Measurements from ENCODE around the gene VASH1. TPM values are rescaled to one million over a fixed set of nuclear protein-coding genes. Genes with fewer than 3 reads are reported as not detected.

The VASH1 gene
- total RNA-seq, 3 donors from 2014 or later, result 5.6 to 7.8 (median 5.8) TPM

DNA sequence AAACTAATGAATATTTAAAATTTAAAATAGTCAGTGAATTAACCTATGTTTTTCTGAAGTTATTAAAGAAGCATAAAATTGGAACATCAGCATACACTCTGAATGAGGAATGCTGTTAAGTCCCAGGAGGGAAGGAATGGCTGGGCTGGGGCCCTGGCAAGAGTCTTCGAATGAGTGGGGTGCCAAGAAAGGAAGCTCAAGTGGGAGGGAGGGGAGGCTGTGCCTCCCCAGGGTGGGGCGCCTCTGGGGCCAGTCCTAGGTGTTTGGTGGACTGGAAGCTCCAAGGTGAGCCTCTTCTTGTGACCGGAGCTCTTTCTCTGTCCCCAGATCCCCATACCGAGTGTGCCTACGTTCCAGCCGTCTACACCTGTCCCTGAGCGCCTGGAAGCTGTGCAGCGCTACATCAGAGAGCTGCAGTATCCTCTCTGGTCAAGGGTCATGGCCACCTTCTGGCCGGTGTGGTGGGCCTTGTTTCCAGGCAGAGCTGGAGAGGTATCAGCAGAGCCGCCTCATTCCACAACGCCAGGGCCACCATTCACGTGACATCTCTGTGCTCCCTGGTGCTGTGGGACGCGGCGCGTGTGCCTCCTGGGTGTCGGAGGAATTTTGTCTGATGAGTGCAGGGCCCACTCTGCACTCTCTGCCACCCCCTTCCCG is 8.5 kb downstream of the VASH1 start:
- H3K36me3 ChIP-seq, result no peaks in the 10 kb centered on the region
- no peak overlapping the region for H3K27ac ChIP-seq
- intact Hi-C loops (cut with DNase I; ENCODE audit: low total_unique reads), result no loop called here
- no peak overlapping the region for H3K4me3 ChIP-seq
- no peaks in the 10 kb centered on the region for H3K27me3 ChIP-seq
- TF ChIP-seq, protein P1, sequence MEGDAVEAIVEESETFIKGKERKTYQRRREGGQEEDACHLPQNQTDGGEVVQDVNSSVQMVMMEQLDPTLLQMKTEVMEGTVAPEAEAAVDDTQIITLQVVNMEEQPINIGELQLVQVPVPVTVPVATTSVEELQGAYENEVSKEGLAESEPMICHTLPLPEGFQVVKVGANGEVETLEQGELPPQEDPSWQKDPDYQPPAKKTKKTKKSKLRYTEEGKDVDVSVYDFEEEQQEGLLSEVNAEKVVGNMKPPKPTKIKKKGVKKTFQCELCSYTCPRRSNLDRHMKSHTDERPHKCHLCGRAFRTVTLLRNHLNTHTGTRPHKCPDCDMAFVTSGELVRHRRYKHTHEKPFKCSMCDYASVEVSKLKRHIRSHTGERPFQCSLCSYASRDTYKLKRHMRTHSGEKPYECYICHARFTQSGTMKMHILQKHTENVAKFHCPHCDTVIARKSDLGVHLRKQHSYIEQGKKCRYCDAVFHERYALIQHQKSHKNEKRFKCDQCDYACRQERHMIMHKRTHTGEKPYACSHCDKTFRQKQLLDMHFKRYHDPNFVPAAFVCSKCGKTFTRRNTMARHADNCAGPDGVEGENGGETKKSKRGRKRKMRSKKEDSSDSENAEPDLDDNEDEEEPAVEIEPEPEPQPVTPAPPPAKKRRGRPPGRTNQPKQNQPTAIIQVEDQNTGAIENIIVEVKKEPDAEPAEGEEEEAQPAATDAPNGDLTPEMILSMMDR (IDR thresholded peaks at IDR 0.05), result no peak
- no peak for TF ChIP-seq POLR2AphosphoS5 (IDR thresholded peaks at IDR 0.05)
- TF ChIP-seq POLR2A (IDR thresholded peaks at IDR 0.05), result no peak
- peaks cover 0 to 6% of the 10 kb centered on the region in 2 donors for H3K4me1 ChIP-seq
- no peaks in the 10 kb centered on the region for H3K9me3 ChIP-seq
- peak in 1 of 2 donors; percentile 3 for DNase-seq (ENCODE audit: low spot score in 2 of 2)

DNA sequence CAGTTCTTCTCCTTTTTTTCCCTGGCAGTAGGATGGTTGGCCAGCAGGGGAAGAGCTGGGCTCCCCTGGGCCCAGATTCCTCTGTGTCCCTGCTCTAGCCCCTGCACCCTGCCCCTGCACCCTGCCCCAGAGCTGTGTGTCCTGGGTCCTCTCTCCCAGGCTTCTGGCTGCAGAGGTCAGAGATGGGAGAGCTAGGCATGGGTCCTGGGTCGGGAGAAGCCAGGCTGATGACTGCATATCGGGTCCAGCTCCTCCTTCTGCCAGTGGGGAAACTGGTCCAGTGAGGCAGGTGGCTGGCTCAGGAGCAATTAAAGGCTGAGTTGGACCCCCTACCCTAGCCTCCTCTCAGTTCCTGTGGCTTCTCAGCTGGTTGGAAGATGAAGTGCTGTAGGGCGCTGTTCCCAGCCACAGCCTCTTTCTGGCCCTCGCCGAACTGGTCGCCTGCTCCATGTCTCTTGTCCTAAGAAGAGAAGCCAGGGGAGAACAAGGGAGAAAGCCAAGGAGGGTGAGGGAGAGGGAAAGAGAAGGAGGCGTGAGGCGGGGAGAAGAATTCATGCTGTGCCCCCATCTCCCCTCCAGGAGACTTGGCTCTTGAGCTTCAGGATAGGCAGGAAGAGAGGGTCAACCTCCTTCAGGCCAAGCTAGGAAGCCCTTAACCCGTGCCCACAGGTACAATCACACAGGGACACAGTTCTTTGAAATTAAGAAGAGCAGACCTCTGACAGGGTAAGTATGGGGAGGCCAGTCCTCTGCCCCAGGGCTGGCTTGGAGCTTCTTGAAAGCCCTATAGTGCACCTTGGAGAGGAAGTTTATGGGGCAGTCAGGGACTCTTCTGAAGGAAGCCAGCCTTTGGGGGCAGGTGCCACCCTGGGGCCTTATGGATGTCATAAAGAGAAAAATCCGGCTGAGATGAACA is 9.5 kb downstream of the VASH1 start:
- intact Hi-C loops (cut with DNase I; ENCODE audit: low total_unique reads), result no loop called here
- Histone ChIP-seq H3K36me3 (no peaks in the 10 kb centered on the region), H3K4me3 (no peak overlapping the region), H3K4me1 (peaks cover 0 to 6% of the 10 kb centered on the region in 2 donors), H3K27ac (no peak overlapping the region), H3K9me3 (no peaks in the 10 kb centered on the region), H3K27me3 (no peaks in the 10 kb centered on the region)
- DNase-seq (ENCODE audit: low spot score in 2 of 2), result peak in 1 of 2 donors; percentile 10
- no peak for TF ChIP-seq POLR2A (IDR thresholded peaks at IDR 0.05)
- TF ChIP-seq, protein P1 (IDR thresholded peaks at IDR 0.05), result no peak
- no peak for TF ChIP-seq POLR2AphosphoS5 (IDR thresholded peaks at IDR 0.05)

DNA sequence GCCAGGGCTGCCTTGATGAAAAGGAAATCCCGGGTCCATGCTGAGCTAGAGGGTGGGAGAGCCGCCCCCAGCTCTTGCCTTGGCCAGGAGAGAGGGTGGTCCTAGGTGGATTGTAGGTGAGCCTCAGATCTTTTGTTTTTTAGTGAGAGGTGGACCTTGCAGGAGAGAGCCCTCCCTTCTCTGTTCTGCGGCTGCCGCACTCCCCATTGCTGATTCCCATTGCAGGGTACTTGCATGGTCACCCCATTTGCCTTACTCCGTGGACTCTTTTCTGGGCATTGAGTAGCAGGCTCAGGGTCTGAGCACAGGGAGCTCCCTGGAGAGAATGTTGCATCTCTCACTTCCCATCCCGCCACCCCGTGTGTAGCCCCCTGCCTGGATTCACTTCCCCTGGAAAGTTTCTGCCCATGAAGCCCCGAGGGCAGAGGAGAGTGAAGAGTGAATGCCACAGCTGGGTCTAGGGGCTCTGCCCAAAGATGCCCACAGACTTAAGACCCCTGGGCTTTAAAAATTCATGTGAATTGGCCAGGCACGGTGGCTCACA is 10.2 kb downstream of the VASH1 start:
- H3K4me3 ChIP-seq, result no peak overlapping the region
- H3K27ac ChIP-seq, result no peak overlapping the region
- H3K36me3 ChIP-seq, result no peaks in the 10 kb centered on the region
- H3K4me1 ChIP-seq, result peaks cover 0 to 6% of the 10 kb centered on the region in 2 donors
- TF ChIP-seq POLR2AphosphoS5 (IDR thresholded peaks at IDR 0.05), result no peak
- TF ChIP-seq, protein P1 (IDR thresholded peaks at IDR 0.05), result no peak
- TF ChIP-seq POLR2A (IDR thresholded peaks at IDR 0.05), result no peak
- no peaks in the 10 kb centered on the region for H3K9me3 ChIP-seq
- peak in 1 of 2 donors; percentile 7 for DNase-seq (ENCODE audit: low spot score in 2 of 2)
- intact Hi-C loops (cut with DNase I; ENCODE audit: low total_unique reads), result no loop called here
- no peaks in the 10 kb centered on the region for H3K27me3 ChIP-seq

DNA sequence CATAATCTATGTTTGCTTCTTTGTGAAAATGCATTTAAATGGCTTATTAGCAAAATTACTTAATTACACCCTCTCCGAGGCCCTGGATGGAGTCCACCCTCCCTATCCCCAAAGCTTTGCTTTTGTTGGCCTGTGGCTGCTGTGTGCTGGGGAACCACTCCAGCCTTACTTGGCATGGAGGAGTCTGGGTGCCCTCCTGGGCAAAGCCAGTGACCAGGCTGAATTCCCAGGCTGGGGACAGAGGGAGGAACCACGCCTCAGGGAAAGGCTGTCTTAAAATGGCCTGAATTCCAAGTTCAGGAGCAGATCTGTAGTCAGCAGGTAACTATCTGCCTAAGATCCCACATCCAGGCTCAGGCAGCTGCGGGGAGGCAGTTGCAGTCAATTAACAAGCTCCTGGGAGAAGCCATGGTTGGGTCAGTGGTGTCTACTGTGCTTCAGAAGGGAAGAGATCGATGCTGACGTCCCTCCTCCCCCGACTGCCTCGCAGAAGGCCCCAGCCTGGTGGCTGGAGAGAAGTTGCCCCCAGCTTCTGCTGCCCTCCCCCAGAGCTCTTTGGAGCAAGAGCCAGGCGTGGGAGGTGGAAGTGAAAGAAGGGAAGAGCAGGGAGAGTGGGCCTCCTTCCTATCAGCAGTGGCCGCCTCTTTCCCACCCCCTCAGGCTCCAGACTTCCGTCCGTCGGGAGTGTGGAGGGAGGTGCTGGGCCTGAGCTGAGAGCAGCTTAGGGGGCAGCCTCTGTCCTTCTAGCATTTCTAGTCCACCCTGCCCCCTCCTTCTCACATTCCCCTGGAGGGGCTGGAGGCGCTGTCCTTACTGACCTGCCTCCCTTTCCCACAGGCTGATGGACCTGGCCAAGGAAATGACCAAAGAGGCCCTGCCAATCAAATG is 11.3 kb downstream of the VASH1 start:
- H3K36me3 ChIP-seq, result no peaks in the 10 kb centered on the region
- peak overlapping the region in 1 of 3 donors; percentile 45 for H3K4me3 ChIP-seq
- H3K9me3 ChIP-seq, result no peaks in the 10 kb centered on the region
- TF ChIP-seq, protein P1 (IDR thresholded peaks at IDR 0.05), result no peak
- TF ChIP-seq POLR2A (IDR thresholded peaks at IDR 0.05) (no peak), POLR2AphosphoS5 (IDR thresholded peaks at IDR 0.05) (no peak)
- peak in 1 of 2 donors; percentile 18 for DNase-seq (ENCODE audit: low spot score in 2 of 2)
- intact Hi-C loops (cut with DNase I; ENCODE audit: low total_unique reads), result no loop called here
- H3K27me3 ChIP-seq, result no peaks in the 10 kb centered on the region
- peaks cover 0 to 6% of the 10 kb centered on the region in 2 donors for H3K4me1 ChIP-seq
- peak overlapping the region; percentile 61 to 90 for H3K27ac ChIP-seq

Data from breast epithelium (tissue), 4 donors.